ENCODE measurements around the gene CLDN8.

Gene CLDN8

DNA sequence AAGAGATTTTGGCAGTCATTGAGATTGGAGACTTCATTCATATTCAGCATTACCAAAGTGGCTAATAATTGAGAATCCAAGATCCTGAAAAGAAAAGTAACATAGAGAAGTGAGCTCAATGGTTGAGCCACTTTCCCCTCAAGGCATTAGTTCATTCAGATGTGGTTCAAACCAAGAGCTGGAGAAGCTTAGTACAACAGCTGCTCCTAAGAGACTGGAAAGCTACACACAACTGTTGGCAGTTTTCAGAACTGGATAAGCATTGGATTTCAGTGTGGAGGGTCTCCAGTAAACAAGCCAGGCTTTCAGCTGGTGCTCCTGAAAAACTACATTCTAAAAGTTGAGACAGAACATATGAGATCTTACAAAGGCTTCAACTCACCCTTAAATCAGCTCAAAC is 29.2 kb upstream of the CLDN8 start:
- no peak for DNase-seq (ENCODE audit: low read depth)
- TF ChIP-seq, protein P1, sequence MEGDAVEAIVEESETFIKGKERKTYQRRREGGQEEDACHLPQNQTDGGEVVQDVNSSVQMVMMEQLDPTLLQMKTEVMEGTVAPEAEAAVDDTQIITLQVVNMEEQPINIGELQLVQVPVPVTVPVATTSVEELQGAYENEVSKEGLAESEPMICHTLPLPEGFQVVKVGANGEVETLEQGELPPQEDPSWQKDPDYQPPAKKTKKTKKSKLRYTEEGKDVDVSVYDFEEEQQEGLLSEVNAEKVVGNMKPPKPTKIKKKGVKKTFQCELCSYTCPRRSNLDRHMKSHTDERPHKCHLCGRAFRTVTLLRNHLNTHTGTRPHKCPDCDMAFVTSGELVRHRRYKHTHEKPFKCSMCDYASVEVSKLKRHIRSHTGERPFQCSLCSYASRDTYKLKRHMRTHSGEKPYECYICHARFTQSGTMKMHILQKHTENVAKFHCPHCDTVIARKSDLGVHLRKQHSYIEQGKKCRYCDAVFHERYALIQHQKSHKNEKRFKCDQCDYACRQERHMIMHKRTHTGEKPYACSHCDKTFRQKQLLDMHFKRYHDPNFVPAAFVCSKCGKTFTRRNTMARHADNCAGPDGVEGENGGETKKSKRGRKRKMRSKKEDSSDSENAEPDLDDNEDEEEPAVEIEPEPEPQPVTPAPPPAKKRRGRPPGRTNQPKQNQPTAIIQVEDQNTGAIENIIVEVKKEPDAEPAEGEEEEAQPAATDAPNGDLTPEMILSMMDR (IDR thresholded peaks at IDR 0.05; ENCODE audit: control insufficient read depth, extremely low read depth, insufficient read depth) = no peak
- no peak overlapping the region for H3K4me3 ChIP-seq (ENCODE audit: low read depth, low read length)

DNA sequence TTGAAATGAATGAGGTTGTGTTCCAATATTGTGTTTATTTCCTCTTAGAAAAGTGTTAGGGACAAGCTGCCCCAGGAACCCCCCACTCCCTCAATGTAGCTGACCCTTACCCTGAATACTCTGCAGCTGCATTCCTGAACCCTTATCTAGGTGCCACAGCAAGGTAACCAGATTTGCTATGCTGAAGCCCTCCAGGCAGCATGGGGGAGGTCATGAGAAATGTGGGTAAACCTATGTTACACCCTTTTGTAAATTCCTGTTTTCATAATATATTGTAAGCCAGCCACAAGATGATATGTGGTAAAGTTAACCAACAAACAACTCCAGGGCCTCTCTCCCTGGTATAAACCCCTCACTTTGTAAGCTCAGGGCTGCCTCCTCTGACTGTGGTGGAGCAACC is 27.8 kb upstream of the CLDN8 start:
- DNase-seq (ENCODE audit: low read depth) = no peak
- H3K4me3 ChIP-seq (ENCODE audit: low read depth, low read length) = no peak overlapping the region
- TF ChIP-seq, protein P1 (IDR thresholded peaks at IDR 0.05; ENCODE audit: control insufficient read depth, extremely low read depth, insufficient read depth) = no peak

DNA sequence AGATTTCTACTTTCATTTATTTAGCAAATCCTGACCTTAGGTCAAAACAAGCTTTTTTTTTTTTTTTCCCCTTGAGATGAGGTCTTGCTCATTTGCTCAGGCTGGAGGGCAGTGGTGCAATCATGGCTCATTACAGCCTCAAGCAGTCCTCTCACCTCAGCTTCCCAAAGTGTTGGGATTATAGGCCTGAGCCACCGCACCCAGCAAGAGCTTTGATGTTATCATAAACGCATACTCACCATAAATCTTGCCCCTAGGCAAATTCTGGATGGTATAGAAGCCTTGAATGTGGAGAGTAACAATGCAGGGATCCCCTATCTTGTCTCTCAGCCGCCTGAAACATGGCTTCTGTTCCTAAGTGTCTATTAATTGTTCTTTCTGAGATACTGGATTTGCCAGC is 24.8 kb upstream of the CLDN8 start:
- no peak overlapping the region for H3K4me3 ChIP-seq (ENCODE audit: low read depth, low read length)
- TF ChIP-seq, protein P1 (IDR thresholded peaks at IDR 0.05; ENCODE audit: control insufficient read depth, extremely low read depth, insufficient read depth) = no peak
- DNase-seq (ENCODE audit: low read depth) = no peak

DNA sequence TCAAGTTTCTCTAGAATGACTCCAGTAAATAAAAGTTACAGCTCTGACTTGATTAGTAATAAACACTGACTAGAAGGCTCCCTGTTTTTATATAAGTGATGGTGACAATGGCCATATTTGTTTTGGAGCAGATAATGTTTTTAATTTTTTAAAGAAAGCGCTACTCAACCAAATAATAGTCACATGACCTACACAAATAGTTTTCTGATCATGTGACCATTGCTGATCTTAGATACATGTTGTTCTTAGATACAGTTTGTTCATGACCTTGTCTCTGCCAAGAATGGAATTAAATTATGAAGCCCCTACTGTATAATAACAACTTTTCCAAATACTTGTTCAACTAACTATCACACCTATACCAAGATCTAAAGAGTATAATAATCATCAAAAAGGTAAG is 22.3 kb upstream of the CLDN8 start:
- H3K4me3 ChIP-seq (ENCODE audit: low read depth, low read length) = no peak overlapping the region
- TF ChIP-seq, protein P1 (IDR thresholded peaks at IDR 0.05; ENCODE audit: control insufficient read depth, extremely low read depth, insufficient read depth) = no peak
- no peak for DNase-seq (ENCODE audit: low read depth)

DNA sequence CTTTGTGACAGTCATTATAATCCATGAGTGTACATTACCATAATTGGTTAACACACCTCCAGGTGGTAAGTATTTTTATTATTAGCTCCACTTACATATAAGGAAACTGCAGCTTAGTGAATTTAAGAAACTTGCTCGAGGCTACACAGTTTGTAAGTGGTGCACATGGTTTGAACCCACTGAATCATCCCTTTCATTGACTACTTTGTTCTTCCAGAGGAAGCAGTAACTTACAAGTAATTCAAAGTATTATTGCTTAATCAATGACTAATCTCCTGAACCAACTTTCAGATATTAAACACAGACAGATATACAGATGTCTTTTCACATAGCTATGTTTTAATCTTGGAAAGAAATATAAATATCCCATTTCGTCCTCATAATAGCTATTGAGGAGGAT is 18.7 kb upstream of the CLDN8 start:
- TF ChIP-seq, protein P1 (IDR thresholded peaks at IDR 0.05; ENCODE audit: control insufficient read depth, extremely low read depth, insufficient read depth) = no peak
- H3K4me3 ChIP-seq (ENCODE audit: low read depth, low read length) = no peak overlapping the region
- no peak for DNase-seq (ENCODE audit: low read depth)

DNA sequence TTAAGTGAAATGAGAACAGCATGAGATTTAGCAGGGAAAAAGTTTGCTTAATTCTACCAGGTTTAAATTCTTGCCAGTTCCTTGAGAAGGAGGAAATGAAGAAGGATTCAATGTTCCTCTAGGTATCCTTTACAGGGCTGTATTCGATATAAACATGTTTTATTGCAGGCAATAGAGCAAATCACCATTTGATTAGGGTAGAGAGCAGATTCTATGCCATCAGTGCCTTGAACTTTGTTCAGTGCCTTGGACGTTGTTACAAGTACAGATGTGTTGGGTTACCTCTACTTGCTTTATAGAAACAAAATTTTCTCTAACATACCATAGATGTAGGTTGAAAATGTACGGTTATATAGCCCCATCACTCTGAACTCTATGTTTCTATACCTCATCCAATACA is 18.2 kb upstream of the CLDN8 start:
- no peak overlapping the region for H3K4me3 ChIP-seq (ENCODE audit: low read depth, low read length)
- no peak for DNase-seq (ENCODE audit: low read depth)
- TF ChIP-seq, protein P1 (IDR thresholded peaks at IDR 0.05; ENCODE audit: control insufficient read depth, extremely low read depth, insufficient read depth) = no peak

DNA sequence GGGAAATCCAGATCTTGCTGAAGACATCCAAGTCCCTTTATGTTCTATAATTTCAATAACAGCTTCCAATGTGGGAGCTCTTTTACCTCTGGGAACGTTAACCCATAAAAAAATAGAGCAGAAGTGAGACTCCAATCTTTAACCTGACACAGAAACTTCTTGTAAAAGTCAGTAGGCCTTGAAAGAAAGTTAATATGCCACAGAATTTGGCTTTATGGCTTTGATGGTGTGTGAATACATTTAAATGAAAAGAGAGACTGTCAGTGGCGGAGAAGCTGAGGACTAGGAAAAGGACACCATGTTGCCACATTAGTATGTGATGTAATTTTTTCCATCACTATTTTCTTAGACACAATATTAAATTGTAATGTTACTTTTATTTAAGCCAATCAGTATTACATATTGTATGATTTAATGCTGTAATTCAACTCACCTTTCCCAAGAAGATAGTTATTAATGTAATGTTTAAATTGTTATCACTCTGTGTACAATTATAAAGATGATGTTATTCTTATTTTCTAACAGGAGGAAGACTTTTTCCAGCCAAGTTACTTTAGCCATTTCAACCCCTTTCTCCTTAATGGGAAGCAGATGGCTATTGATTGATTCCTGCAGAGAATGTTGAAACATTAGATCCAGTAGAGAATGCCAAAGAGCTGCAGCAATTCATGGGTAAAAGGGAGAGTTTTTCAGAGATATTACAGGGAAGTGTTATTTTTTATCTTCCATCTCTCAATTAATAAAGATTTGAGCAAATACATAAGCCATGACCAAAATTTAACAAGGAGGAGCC is 17.5 kb upstream of the CLDN8 start:
- no peak overlapping the region for H3K4me3 ChIP-seq (ENCODE audit: low read depth, low read length)
- no peak for DNase-seq (ENCODE audit: low read depth)

More for the DNA sequence above, 17.5 kb upstream of the CLDN8 start:
- TF ChIP-seq, protein P1 (IDR thresholded peaks at IDR 0.05; ENCODE audit: control insufficient read depth, extremely low read depth, insufficient read depth) = no peak

Data from LNCaP clone FGC (cell line).